ENCODE data around the gene TMEM129.

GRCh38 chr4:1746265-1746691, 25.2 kb upstream of the TMEM129 start:
- TF ChIP-seq POLR2AphosphoS5 (IDR thresholded peaks at IDR 0.05; ENCODE audit: low read length) (no peak), FOXK2 (IDR thresholded peaks at IDR 0.05) (no peak), TBL1XR1 (IDR thresholded peaks at IDR 0.05; ENCODE audit: low read depth, low read length) (no peak), MEF2A (IDR thresholded peaks at IDR 0.05; ENCODE audit: insufficient read depth, low read depth, low read length) (no peak), USF1 (IDR thresholded peaks at IDR 0.05; ENCODE audit: borderline replicate concordance, extremely low read length, insufficient read depth, low read depth, low read length) (no peak), CTCF (IDR thresholded peaks at IDR 0.05 in 2 of 3, conservative IDR thresholded peaks at IDR 0.05 in 1 of 3; ENCODE audit: control insufficient read depth in 2 of 3, extremely low read depth in 1 of 3, insufficient read depth in 1 of 3, low read depth in 3 of 3, low read length in 3 of 3) (peak; percentile 65 to 93 (median 78)), POLR2A (IDR thresholded peaks at IDR 0.05; ENCODE audit: low read depth, low read length) (no peak), NFYB (IDR thresholded peaks at IDR 0.05; ENCODE audit: insufficient read depth, low read depth, low read length) (no peak)

Measured in GM12878 (cell line).